Natural killer cell (primary cell): Measurements from ENCODE around the gene HDAC4. TPM values are rescaled to one million over a fixed set of nuclear protein-coding genes. Genes with fewer than 3 reads are reported as not detected.
A peak's percentile ranks its signal among the peaks of the same experiment; 100 is the strongest.

ENCODE experiments used
- ATAC-seq, 3 donors: fragments of 150-1000 bp in 2 of 3; fragments of 200-7000 bp in 1 of 3; cut with Tn5 transposase; 1 replicate in 1 of 3; 2 replicates in 2 of 3; pipeline ENCODE4 v1.10.0; 2021; ENCODE audit warnings: mild to moderate bottlenecking in 2 of 3, moderate library complexity in 2 of 3
- DNase-seq, 2 donors: peaks; one replicate each; pipeline versions ENCODE4 v3.0.0 to v3.0.0-alpha.2; 2013 to 2021; ENCODE audit warnings: mixed read lengths in 1 of 2
- H3K27ac ChIP-seq: one replicate; pipeline ENCODE4 v1.5.1; 2013; ENCODE audit warnings: mild to moderate bottlenecking, low read length
- H3K27me3 ChIP-seq: one replicate; pipeline ENCODE4 v1.6.1; 2013; ENCODE audit warnings: low read length; ENCODE audit not compliant: control insufficient read depth, insufficient read depth
- H3K36me3 ChIP-seq: one replicate; pipeline ENCODE4 v1.6.1; 2013; ENCODE audit warnings: low read length; ENCODE audit not compliant: control insufficient read depth, insufficient read depth
- H3K4me1 ChIP-seq: one replicate; pipeline ENCODE4 v1.6.1; 2013; ENCODE audit warnings: low read length; ENCODE audit not compliant: control insufficient read depth, insufficient read depth
- H3K4me3 ChIP-seq: one replicate; pipeline ENCODE4 v1.5.1; 2013; ENCODE audit warnings: low read length
- H3K9me3 ChIP-seq: one replicate; pipeline ENCODE4 v1.6.1; 2013; ENCODE audit warnings: low read length; ENCODE audit not compliant: control insufficient read depth, insufficient read depth
- H3K27ac Mint-ChIP-seq, 2 donors: one replicate each; pipeline ENCODE4 v1.8.0; 2022; ENCODE audit warnings: mild to moderate bottlenecking in 2 of 2, mixed read lengths in 2 of 2, moderate library complexity in 1 of 2
- H3K27me3 Mint-ChIP-seq, 2 donors: one replicate each; pipeline ENCODE4 v1.8.0; 2022; ENCODE audit warnings: low read depth in 2 of 2, mixed read lengths in 2 of 2
- H3K36me3 Mint-ChIP-seq: one replicate; pipeline ENCODE4 v1.8.0; 2022; ENCODE audit warnings: mixed read lengths
- H3K4me1 Mint-ChIP-seq, 2 donors: one replicate each; pipeline ENCODE4 v1.8.0; 2022; ENCODE audit warnings: mixed read lengths in 2 of 2
- H3K4me3 Mint-ChIP-seq: one replicate; pipeline ENCODE4 v1.8.0; 2022; ENCODE audit warnings: mild to moderate bottlenecking, moderate library complexity, mixed read lengths
- H3K9me3 Mint-ChIP-seq, 2 donors: one replicate each; pipeline ENCODE4 v1.8.0; 2022; ENCODE audit warnings: mixed read lengths in 2 of 2
- WGBS: methylation state at CpG from one replicate; pipeline ENCODE4 v1.1.7; 2013; ENCODE audit warnings: missing lambda C conversion rate; ENCODE audit not compliant: insufficient coverage; 5-methylcytosine and 5-hydroxymethylcytosine counted together
- intact Hi-C: fragments of 100-400 bp; cut with micrococcal nuclease; formaldehyde crosslinking; loops from one replicate; pipeline ENCODE4 v1.14.2; 2022
- total RNA-seq, 4 donors: library from RNA; stranded (reverse); fragments of 120-200 nt in 1 of 4; gene quantifications; one replicate each; pipeline versions ENCODE4 v1.2.3 to v1.2.4, GENCODE V29; 2013 to 2022
- TF ChIP-seq, protein P1 (sequence below): fragments of 200-600 bp; IDR thresholded peaks from one replicate; pipeline ENCODE4 v1.8.0; 2022; ENCODE audit warnings: antibody characterized with exemption

The HDAC4 gene
- total RNA-seq, 3 donors from 2014 or later (not counting 1 experiment from before 2014, with no cell fraction given), result 74.9 to 105 (median 100) TPM

DNA sequence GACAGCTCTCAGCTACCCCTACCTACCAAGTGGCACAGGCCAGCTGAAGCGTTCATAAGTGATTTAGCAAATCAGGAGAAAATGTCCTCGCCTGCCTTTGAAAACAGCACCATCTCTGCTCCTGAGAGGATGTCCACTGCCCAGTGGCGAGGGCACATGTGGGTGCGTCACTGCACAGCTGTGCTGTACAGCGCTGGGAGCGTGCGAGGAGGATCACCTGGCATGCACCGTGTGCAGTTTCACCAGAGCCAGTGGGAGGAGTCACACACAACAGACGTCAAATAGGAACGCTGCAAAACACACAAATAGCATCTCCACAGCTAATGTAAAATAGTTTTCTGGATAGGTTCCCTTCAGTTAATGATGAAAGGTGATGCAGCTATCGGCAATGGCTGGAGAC, 154.1 kb downstream of the HDAC4 start:
- no peak for DNase-seq

DNA sequence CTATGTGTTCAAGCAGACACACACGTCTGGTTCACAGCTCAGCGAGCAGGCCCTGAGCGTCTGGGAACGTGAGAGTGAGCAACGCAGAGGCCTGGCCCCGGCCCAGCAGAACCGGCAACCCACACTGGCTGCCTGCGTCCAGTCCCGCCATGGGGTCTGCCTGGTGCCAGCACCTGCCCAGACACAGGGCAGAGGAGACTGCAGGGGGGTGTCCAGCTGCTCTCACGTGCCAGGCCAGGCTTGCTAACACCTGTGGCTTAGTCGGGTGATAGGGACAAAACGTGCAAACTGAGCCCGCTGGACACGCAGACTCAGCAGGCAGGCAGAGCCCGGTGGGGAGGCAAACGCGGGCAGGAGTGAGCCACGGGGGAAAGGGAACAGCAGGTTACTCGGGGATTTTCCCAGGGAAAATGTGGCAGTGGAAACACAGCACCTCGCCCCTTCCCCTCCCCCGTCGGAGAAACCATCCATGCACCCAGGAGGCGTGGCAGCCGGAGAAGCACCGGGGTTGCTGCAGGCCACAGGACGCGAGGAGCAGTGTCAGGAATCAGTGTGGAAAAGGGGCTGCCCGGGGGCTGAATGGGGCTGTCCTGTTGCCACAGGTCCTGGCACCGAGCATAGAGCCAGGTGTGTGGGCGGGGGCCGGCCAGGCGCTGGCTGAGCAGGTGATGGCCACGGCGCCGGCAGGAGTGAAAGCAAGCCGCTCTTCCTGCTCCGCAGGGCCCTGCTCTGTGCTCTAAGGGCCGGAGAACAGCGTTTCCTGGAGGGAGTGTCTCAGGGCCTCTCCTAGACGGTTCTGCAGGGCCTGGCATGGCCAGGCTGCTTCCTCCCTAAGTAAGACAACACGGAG, 154.7 kb downstream of the HDAC4 start:
- peaks cover 50 to 55% of the 10 kb centered on the region in 2 donors for H3K4me1 Mint-ChIP-seq
- no peaks in the 10 kb centered on the region for H3K27me3 ChIP-seq
- H3K9me3 ChIP-seq, result no peaks in the 10 kb centered on the region
- TF ChIP-seq, protein P1, sequence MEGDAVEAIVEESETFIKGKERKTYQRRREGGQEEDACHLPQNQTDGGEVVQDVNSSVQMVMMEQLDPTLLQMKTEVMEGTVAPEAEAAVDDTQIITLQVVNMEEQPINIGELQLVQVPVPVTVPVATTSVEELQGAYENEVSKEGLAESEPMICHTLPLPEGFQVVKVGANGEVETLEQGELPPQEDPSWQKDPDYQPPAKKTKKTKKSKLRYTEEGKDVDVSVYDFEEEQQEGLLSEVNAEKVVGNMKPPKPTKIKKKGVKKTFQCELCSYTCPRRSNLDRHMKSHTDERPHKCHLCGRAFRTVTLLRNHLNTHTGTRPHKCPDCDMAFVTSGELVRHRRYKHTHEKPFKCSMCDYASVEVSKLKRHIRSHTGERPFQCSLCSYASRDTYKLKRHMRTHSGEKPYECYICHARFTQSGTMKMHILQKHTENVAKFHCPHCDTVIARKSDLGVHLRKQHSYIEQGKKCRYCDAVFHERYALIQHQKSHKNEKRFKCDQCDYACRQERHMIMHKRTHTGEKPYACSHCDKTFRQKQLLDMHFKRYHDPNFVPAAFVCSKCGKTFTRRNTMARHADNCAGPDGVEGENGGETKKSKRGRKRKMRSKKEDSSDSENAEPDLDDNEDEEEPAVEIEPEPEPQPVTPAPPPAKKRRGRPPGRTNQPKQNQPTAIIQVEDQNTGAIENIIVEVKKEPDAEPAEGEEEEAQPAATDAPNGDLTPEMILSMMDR, result no peak
- no peak overlapping the region for H3K27ac ChIP-seq
- peak overlapping the region in 1 of 2 donors; percentile 45 for H3K27ac Mint-ChIP-seq
- WGBS, result 92% methylated on average over 41 of the region's 41 CpGs
- DNase-seq, result no peak
- H3K27me3 Mint-ChIP-seq, result no peaks in the 10 kb centered on the region
- H3K4me3 Mint-ChIP-seq, result no peak overlapping the region
- no peaks in the 10 kb centered on the region for H3K9me3 Mint-ChIP-seq
- intact Hi-C loops, result no loop called here
- H3K36me3 Mint-ChIP-seq, result no peaks in the 10 kb centered on the region
- H3K4me3 ChIP-seq, result no peak overlapping the region
- peaks cover 7% of the 10 kb centered on the region for H3K36me3 ChIP-seq
- no peak for ATAC-seq
- peaks cover 12% of the 10 kb centered on the region for H3K4me1 ChIP-seq

More for the DNA sequence above, 154.1 kb downstream of the HDAC4 start:
- Histone ChIP-seq H3K9me3 (no peaks in the 10 kb centered on the region), H3K4me3 (no peak overlapping the region), H3K4me1 (peaks cover 10% of the 10 kb centered on the region), H3K36me3 (peaks cover 7% of the 10 kb centered on the region), H3K27ac (no peak overlapping the region), H3K27me3 (no peaks in the 10 kb centered on the region)
- 86% methylated on average over 11 of the region's 11 CpGs for WGBS
- Mint-ChIP-seq H3K36me3 (no peaks in the 10 kb centered on the region), H3K27ac (no peak overlapping the region), H3K27me3 (no peaks in the 10 kb centered on the region), H3K4me3 (no peak overlapping the region), H3K9me3 (no peaks in the 10 kb centered on the region), H3K4me1 (peaks cover 50 to 53% of the 10 kb centered on the region in 2 donors)
- ATAC-seq, result no peak
- TF ChIP-seq, protein P1, result no peak
- intact Hi-C loops, result no loop called here

DNA sequence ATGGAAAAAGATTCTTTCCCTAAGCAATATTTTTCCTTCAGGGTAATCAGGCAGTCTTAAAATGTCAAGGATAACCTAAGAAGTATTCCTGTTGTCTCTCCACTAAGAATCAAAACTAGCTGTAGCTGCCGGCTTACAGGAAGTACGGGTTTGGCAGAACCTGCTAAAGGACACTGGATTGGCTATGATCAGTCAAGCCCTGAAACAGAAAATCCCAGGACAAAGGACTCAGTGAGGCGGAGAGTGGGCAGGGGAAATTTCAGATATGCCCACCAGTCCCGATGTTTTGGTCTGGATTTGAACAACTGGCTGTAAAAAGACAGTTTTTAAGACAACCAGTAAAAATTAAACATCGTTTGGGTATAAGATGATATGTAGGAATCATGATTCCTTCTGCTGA, 155.7 kb downstream of the HDAC4 start:
- Mint-ChIP-seq H3K27ac (peak overlapping the region in 1 of 2 donors; percentile 45), H3K36me3 (no peaks in the 10 kb centered on the region), H3K27me3 (no peaks in the 10 kb centered on the region), H3K4me3 (no peak overlapping the region), H3K4me1 (peaks cover 50 to 62% of the 10 kb centered on the region in 2 donors), H3K9me3 (no peaks in the 10 kb centered on the region)
- no peaks in the 10 kb centered on the region for H3K27me3 ChIP-seq
- no peak overlapping the region for H3K27ac ChIP-seq
- intact Hi-C loops, result no loop called here
- H3K4me1 ChIP-seq, result peaks cover 19% of the 10 kb centered on the region
- 78% methylated on average over 5 of the region's 5 CpGs for WGBS
- TF ChIP-seq, protein P1, result no peak
- H3K4me3 ChIP-seq, result no peak overlapping the region
- no peaks in the 10 kb centered on the region for H3K9me3 ChIP-seq
- DNase-seq (no peak), ATAC-seq (no peak)
- H3K36me3 ChIP-seq, result peaks cover 7% of the 10 kb centered on the region
